Measurements from ENCODE around the gene ERI2. TPM values are rescaled to one million over a fixed set of nuclear protein-coding genes. Genes with fewer than 3 reads are reported as not detected.
A peak's percentile ranks its signal among the peaks of the same experiment; 100 is the strongest.

ERI2 gene
- total and polyA plus RNA-seq, 2 of the 13 experiments (the other 11 are each of a cell fraction or from before 2014, with no cell fraction given): 17.4 to 41.3 TPM

- TF ChIP-seq FOXO4 (CRISPR knock-in tag; conservative IDR thresholded peaks at IDR 0.05) (peak; percentile 13; the same call in 1 of the 2 replicates), KLF13 (CRISPR knock-in tag; IDR thresholded peaks at IDR 0.05) (no peak), USF2 (IDR thresholded peaks at IDR 0.05; ENCODE audit: low read depth, low read length) (no peak), USF2 (CRISPR knock-in tag; IDR thresholded peaks at IDR 0.05; ENCODE audit: borderline replicate concordance) (no peak), LRRFIP1 (CRISPR knock-in tag; conservative IDR thresholded peaks at IDR 0.05) (no peak), REST (IDR thresholded peaks at IDR 0.05; ENCODE audit: borderline replicate concordance in 1 of 2, low read depth in 1 of 2, low read length in 2 of 2) (no peak), NR0B2 (CRISPR knock-in tag; IDR thresholded peaks at IDR 0.05) (no peak), ZNF142 (CRISPR knock-in tag; IDR thresholded peaks at IDR 0.05) (no peak), TRIM22 (IDR thresholded peaks at IDR 0.05) (no peak)
Observed at GRCh38 chr16:20803561-20804214, 2.6 kb downstream of the ERI2 start (continued).

All from HepG2 (cell line).